HL-60/S4 (cell line): ENCODE results near the gene RABGAP1L.

Experiments
- in situ Hi-C: fragments of 300-500 bp; cut with MboI; formaldehyde crosslinking; loops from 2 replicates; pipeline ENCODE4 v1.14.3; 2022; ENCODE audit warnings: low sequenced_read_pairs

RABGAP1L gene

GRCh38 chr1:175040324-175040879 is 881.1 kb downstream of the RABGAP1L start:
- in situ Hi-C loops: loop anchor here (25.0 kb wide), 1 partner anchor 97 kb away; no protein-coding TSS in a partner anchor

DNA sequence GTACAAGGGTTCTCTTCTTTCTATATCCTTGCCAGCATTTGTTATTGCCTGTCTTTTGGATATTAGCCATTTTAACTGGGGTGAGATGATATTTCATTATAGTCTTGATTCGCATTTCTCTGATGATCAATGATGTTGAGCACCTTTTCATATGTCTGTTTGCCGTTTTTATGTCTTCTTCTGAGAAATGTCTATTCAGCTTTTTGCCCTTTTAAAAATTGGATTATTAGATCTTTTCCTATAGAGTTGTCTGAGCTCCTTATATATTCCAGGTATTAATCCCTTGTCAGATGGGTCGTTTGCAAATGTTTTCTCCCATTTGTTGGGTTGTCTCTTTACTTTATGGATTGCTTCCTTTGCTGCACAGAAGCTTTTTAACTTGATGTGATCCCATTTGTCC is 883.3 kb downstream of the RABGAP1L start:
- in situ Hi-C loops: loop anchor here (25.0 kb wide), 1 partner anchor 95 kb away; no protein-coding TSS in a partner anchor

DNA sequence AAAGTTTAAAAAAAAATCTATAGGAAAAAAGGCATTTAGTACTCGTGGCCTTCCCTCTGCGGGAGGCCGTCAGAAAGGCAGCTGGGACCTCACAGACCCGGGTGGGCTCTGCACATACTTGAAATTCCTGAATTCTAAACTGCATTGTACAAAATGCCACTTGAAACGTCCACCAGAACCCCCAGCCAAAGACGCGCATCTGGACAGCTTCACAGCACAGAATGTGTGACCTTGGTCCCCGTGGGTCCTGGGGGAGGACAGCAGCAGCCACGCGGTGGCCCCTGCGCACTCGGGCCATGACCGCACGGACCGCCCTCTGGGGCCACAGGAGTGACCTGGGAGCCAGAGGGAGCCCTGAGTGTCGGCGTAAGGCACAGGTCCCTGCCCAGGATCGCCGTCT is 884.5 kb downstream of the RABGAP1L start:
- in situ Hi-C loops: loop anchor here (25.0 kb wide), 1 partner anchor 93 kb away; no protein-coding TSS in a partner anchor

GRCh38 chr1:175044591-175044990 is 885.3 kb downstream of the RABGAP1L start:
- in situ Hi-C loops: loop anchor here (25.0 kb wide), 1 partner anchor 93 kb away; no protein-coding TSS in a partner anchor
